ENCODE results near the gene PACSIN3.

DNA sequence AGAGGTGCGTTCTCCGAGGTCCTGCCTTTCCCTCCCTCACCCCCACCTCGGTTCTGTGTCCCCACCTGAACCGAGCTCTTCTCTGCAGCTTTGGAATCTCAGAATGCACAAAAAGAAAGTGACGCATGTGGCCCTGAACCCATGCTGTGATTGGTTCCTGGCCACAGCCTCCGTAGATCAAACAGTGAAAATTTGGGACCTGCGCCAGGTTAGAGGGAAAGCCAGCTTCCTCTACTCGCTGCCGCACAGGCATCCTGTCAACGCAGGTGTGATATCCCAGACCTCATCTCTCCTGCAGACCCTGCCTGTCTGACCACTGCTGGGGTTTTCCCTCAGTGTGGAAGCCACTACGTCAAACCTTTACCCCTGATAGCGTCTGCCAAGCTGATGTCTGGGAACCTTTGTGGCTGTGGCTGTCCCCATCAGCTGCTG is 48.5 kb upstream of the PACSIN3 start:
- TF ChIP-seq, protein P1, sequence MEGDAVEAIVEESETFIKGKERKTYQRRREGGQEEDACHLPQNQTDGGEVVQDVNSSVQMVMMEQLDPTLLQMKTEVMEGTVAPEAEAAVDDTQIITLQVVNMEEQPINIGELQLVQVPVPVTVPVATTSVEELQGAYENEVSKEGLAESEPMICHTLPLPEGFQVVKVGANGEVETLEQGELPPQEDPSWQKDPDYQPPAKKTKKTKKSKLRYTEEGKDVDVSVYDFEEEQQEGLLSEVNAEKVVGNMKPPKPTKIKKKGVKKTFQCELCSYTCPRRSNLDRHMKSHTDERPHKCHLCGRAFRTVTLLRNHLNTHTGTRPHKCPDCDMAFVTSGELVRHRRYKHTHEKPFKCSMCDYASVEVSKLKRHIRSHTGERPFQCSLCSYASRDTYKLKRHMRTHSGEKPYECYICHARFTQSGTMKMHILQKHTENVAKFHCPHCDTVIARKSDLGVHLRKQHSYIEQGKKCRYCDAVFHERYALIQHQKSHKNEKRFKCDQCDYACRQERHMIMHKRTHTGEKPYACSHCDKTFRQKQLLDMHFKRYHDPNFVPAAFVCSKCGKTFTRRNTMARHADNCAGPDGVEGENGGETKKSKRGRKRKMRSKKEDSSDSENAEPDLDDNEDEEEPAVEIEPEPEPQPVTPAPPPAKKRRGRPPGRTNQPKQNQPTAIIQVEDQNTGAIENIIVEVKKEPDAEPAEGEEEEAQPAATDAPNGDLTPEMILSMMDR (IDR thresholded peaks at IDR 0.05): no peak
- TF ChIP-seq POLR2A (IDR thresholded peaks at IDR 0.05): peak in 2 of 3 donors; percentile 13 to 19
